HTR-8/SVneo (cell line): ENCODE data around the gene MMP14.
"Not testable (repeated sequence)": the region's sequence is repeated elsewhere in the genome, so short reads cannot be mapped to it uniquely, and the experiment has no call there.

ENCODE experiments used
- DNase-seq: peaks from one replicate; pipeline ENCODE4 v3.0.0; 2011; ENCODE audit warnings: low spot score, mixed read lengths; ENCODE audit not compliant: insufficient read length
- FAIRE-seq: peaks from 2 replicates; lab custom pipeline; 2011; peaks lifted over from hg19 to GRCh38; lab: Jason Lieb, UNC

MMP14 gene

GRCh38 chr14:22813145-22813544 lies 23.2 kb upstream of the MMP14 start:
- FAIRE-seq (no peak), DNase-seq (no peak)

- FAIRE-seq (no peak), DNase-seq (no peak)
Observed at GRCh38 chr14:22814373-22814772, 22.0 kb upstream of the MMP14 start.

GRCh38 chr14:22814941-22815713 lies 21.3 kb upstream of the MMP14 start, which contains the start of gene SLC7A7:
SLC7A7 (minus strand) TSS chr14:22815435; CDS start chr14:22813398, 2,037 bp downstream.
- DNase-seq (no peak), FAIRE-seq (no peak)

- no peak for DNase-seq
- FAIRE-seq = no peak
Observed at GRCh38 chr14:22819151-22819988, 17.0 kb upstream of the MMP14 start.

- FAIRE-seq = no peak
- no peak for DNase-seq
Observed at GRCh38 chr14:22820731-22821130, 15.7 kb upstream of the MMP14 start.

GRCh38 chr14:22821193-22822015 lies 15.0 kb upstream of the MMP14 start:
- FAIRE-seq = no peak

GRCh38 chr14:22822016-22822570 lies 14.3 kb upstream of the MMP14 start:
- FAIRE-seq (no peak), DNase-seq (no peak)

More at GRCh38 chr14:22821193-22822015, 15.0 kb upstream of the MMP14 start:
- DNase-seq = no peak

GRCh38 chr14:22822571-22823098 lies 13.8 kb upstream of the MMP14 start:
- peak; percentile 63 for DNase-seq
- no peak for FAIRE-seq

GRCh38 chr14:22824711-22825359 lies 11.6 kb upstream of the MMP14 start:
- peak; percentile 47 for DNase-seq
- FAIRE-seq = no peak

- not testable (repeated sequence) for FAIRE-seq, DNase-seq
Observed at GRCh38 chr14:22829076-22829660, 7.2 kb upstream of the MMP14 start.

GRCh38 chr14:22829661-22830442 lies 6.5 kb upstream of the MMP14 start, which contains the start of gene MRPL52:
MRPL52 (plus strand) TSS chr14:22829887; CDS start chr14:22829913, 26 bp downstream.
- FAIRE-seq = no peak

GRCh38 chr14:22830443-22831010 lies 5.9 kb upstream of the MMP14 start:
- no peak for DNase-seq
- FAIRE-seq = no peak

More at GRCh38 chr14:22829661-22830442, 6.5 kb upstream of the MMP14 start, which contains the start of gene MRPL52:
- DNase-seq = peak; percentile 69

- DNase-seq = no peak
- FAIRE-seq = no peak
Observed at GRCh38 chr14:22835505-22835904, 880 bp upstream of the MMP14 start.

GRCh38 chr14:22837114-22837749 lies 847 bp downstream of the MMP14 start:
- no peak for FAIRE-seq
- peak; percentile 19 for DNase-seq

GRCh38 chr14:22837750-22838538 lies 1.6 kb downstream of the MMP14 start:
- no peak for FAIRE-seq
- no peak for DNase-seq

GRCh38 chr14:22838631-22839041 lies 2.3 kb downstream of the MMP14 start:
- DNase-seq = no peak
- no peak for FAIRE-seq
